GM18499 (cell line): Measurements from ENCODE around the gene BAMBI.

Experiments
- ATAC-seq: cut with Tn5 transposase; IDR thresholded peaks from one replicate; pipeline ENCODE4 v1.9.1; 2021; ENCODE audit warnings: moderate number of reproducible peaks; ENCODE audit not compliant: insufficient read depth, unreplicated experiment

Gene BAMBI

GRCh38 chr10:28669227-28670173 is 7.8 kb upstream of the BAMBI start:
- ATAC-seq: no peak

- ATAC-seq: no peak
Observed at GRCh38 chr10:28674782-28675181, 2.5 kb upstream of the BAMBI start.

- no peak for ATAC-seq
Observed at GRCh38 chr10:28676326-28676967, 874 bp upstream of the BAMBI start.

- ATAC-seq: no peak
Observed at GRCh38 chr10:28677888-28678686, 766 bp downstream of the BAMBI start.

- no peak for ATAC-seq
Observed at GRCh38 chr10:28678687-28679457, 1.6 kb downstream of the BAMBI start.

- ATAC-seq: no peak
Observed at GRCh38 chr10:28679581-28680357, 2.4 kb downstream of the BAMBI start.

GRCh38 chr10:28680358-28680752 is 3.0 kb downstream of the BAMBI start:
- ATAC-seq: no peak

- no peak for ATAC-seq
Observed at GRCh38 chr10:28681291-28681763, 4.0 kb downstream of the BAMBI start.

- no peak for ATAC-seq
Observed at GRCh38 chr10:28681928-28682750, 4.8 kb downstream of the BAMBI start.

GRCh38 chr10:28684157-28684985 is 7.0 kb downstream of the BAMBI start:
- ATAC-seq: no peak

- no peak for ATAC-seq
Observed at GRCh38 chr10:28684986-28685580, 7.8 kb downstream of the BAMBI start.

- ATAC-seq: no peak
Observed at GRCh38 chr10:28685717-28686116, 8.4 kb downstream of the BAMBI start.

GRCh38 chr10:28686835-28687682 is 9.7 kb downstream of the BAMBI start:
- ATAC-seq: no peak

GRCh38 chr10:28687683-28688001 is 10.3 kb downstream of the BAMBI start:
- ATAC-seq: no peak

- ATAC-seq: no peak
Observed at GRCh38 chr10:28690545-28690944, 13.2 kb downstream of the BAMBI start.

GRCh38 chr10:28691187-28691694 is 13.9 kb downstream of the BAMBI start:
- no peak for ATAC-seq
